OCI-LY7 (cell line): ENCODE measurements around the gene DUSP28.

Experiments
- EZH2phosphoT487 ChIP-seq: fragments of 200-600 bp; sonication (generic); IDR thresholded peaks from 2 replicates; pipeline ENCODE4 v1.6.1; 2018; ENCODE audit warnings: low read depth, borderline replicate concordance, mild to moderate bottlenecking, mixed run types, antibody characterized with exemption, low read length, moderate library complexity, mixed read lengths
- TF ChIP-seq, protein P1 (sequence below): fragments of 200-600 bp; sonication (generic); conservative IDR thresholded peaks from 2 replicates; pipeline ENCODE4 v1.5.1; 2014; ENCODE audit warnings: mild to moderate bottlenecking, antibody characterized with exemption, low read length, moderate library complexity, mixed read lengths

DNA sequence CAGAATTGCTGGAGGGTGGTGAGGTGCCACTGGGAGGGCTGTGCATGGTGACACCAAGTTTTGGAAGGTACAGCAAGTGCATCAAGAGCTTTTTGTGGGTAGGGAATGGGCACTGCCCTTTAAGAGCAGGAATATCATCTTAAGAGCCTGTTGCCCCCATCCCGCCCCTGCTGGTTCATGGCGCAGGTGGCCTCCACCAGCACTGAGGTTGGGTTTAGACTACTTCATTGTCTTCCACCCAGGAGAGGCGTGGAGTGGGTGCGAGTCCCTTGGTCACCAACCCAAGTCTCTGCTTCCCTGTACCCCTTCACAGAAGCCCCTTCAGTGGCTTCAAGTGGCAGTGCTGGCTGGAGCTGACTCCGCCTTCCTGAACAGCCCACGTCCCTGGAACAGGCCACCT, 15.9 kb downstream of the DUSP28 start:
- TF ChIP-seq EZH2phosphoT487, result no peak
- TF ChIP-seq, protein P1, sequence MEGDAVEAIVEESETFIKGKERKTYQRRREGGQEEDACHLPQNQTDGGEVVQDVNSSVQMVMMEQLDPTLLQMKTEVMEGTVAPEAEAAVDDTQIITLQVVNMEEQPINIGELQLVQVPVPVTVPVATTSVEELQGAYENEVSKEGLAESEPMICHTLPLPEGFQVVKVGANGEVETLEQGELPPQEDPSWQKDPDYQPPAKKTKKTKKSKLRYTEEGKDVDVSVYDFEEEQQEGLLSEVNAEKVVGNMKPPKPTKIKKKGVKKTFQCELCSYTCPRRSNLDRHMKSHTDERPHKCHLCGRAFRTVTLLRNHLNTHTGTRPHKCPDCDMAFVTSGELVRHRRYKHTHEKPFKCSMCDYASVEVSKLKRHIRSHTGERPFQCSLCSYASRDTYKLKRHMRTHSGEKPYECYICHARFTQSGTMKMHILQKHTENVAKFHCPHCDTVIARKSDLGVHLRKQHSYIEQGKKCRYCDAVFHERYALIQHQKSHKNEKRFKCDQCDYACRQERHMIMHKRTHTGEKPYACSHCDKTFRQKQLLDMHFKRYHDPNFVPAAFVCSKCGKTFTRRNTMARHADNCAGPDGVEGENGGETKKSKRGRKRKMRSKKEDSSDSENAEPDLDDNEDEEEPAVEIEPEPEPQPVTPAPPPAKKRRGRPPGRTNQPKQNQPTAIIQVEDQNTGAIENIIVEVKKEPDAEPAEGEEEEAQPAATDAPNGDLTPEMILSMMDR, result no peak
